A549 (cell line): ENCODE data around the gene COMMD4. TPM values are rescaled to one million over a fixed set of nuclear protein-coding genes. Genes with fewer than 3 reads are reported as not detected.
"Not testable (repeated sequence)": the region's sequence is repeated elsewhere in the genome, so short reads cannot be mapped to it uniquely, and the experiment has no call there.

Experiments used
- ATAC-seq, 2 experiments: fragments of 200-7000 bp in 1 of 2; fragments of >200 bp in 1 of 2; cut with Nextera tagmentation in 1 of 2; cut with Tn5 transposase in 1 of 2; 3 replicates each; pipeline versions ENCODE4 v1.8.0 to v1.9.1; 2018 to 2020; ENCODE audit warnings: mild to moderate bottlenecking in 1 of 2, moderate library complexity in 1 of 2
- CTCF ChIA-PET: fragments of 300-600 bp; sonication (Branson Sonifier 250); formaldehyde crosslinking; extraction: SDS; loops from one replicate; lab custom pipeline; 2021; ENCODE audit warnings: antibody characterized with exemption, inconsistent platforms; lab: Yijun Ruan, JAX
- POLR2A ChIA-PET: fragments of 350-600 bp; formaldehyde crosslinking; extraction: SDS; loops from one replicate; lab custom pipeline; 2021; ENCODE audit warnings: antibody characterized with exemption, inconsistent platforms; lab: Yijun Ruan, JAX
- DNase-seq, 2 experiments: peaks; one replicate each; pipeline versions ENCODE4 v3.0.0 to v3.0.0-alpha.2; 2011 to 2016; ENCODE audit warnings: low read depth in 1 of 2, low spot score in 1 of 2
- FAIRE-seq: peaks from 2 replicates; lab custom pipeline; 2011; peaks lifted over from hg19 to GRCh38; lab: Jason Lieb, UNC
- H3K27ac ChIP-seq, 2 experiments: fragments of >200 bp; sonication (Bioruptor Twin); formaldehyde crosslinking; 3 replicates each; pipeline ENCODE4 v1.5.1; 2016 to 2017
- H3K4me1 ChIP-seq: fragments of >200 bp; sonication (Bioruptor Twin); formaldehyde crosslinking; 3 replicates; pipeline ENCODE4 v1.6.1; 2016
- H3K4me2 ChIP-seq: fragments of >200 bp; sonication (Bioruptor Twin); formaldehyde crosslinking; 3 replicates; pipeline ENCODE4 v1.6.1; 2016
- H3K4me3 ChIP-seq: fragments of >200 bp; sonication (Bioruptor Twin); formaldehyde crosslinking; 3 replicates; pipeline ENCODE4 v1.5.1; 2016
- H3K9me3 ChIP-seq: fragments of >200 bp; sonication (Bioruptor Twin); formaldehyde crosslinking; 3 replicates; pipeline ENCODE4 v1.6.1; 2016
- BCL3 ChIP-seq: fragments of >200 bp; sonication (Bioruptor Twin); formaldehyde crosslinking; IDR thresholded peaks from 3 replicates; pipeline ENCODE4 v1.6.1; 2016
- BHLHE40 ChIP-seq: IDR thresholded peaks from 2 replicates; pipeline ENCODE4 v1.6.1; 2012; ENCODE audit warnings: low read depth, low read length, inconsistent platforms
- CHD4 ChIP-seq: fragments of 200-600 bp; sonication (generic); IDR thresholded peaks from 2 replicates; pipeline ENCODE4 v1.6.1; 2016; ENCODE audit warnings: antibody characterized with exemption, mild to moderate bottlenecking, borderline replicate concordance
- EHMT2 ChIP-seq: fragments of 200-600 bp; sonication (generic); IDR thresholded peaks from 2 replicates; pipeline ENCODE4 v1.6.1; 2016; ENCODE audit warnings: antibody characterized with exemption, low read depth, mild to moderate bottlenecking, moderate library complexity
- ELK1 ChIP-seq: fragments of 150-350 bp; IDR thresholded peaks from 2 replicates; pipeline ENCODE4 v1.6.1; 2014; ENCODE audit warnings: low read depth, mild to moderate bottlenecking, low read length
- GATA3 ChIP-seq: IDR thresholded peaks from 2 replicates; pipeline ENCODE4 v1.6.1; 2012; ENCODE audit warnings: borderline replicate concordance
- HOXB5 ChIP-seq: fragments of 250-450 bp; sonication (Bioruptor Pico); IDR thresholded peaks from 2 replicates; pipeline ENCODE4 v1.5.0; 2020; ENCODE audit warnings: mild to moderate bottlenecking, moderate library complexity
- JUN ChIP-seq, 2 experiments: fragments of >200 bp; sonication (Bioruptor Twin); formaldehyde crosslinking; IDR thresholded peaks; 2 replicates in 1 of 2; 3 replicates in 1 of 2; pipeline ENCODE4 v1.6.1; 2016 to 2017
- KDM1A ChIP-seq: fragments of 200-600 bp; sonication (generic); IDR thresholded peaks from 2 replicates; pipeline ENCODE4 v1.6.1; 2016; ENCODE audit warnings: low read depth, mild to moderate bottlenecking
- MAFK ChIP-seq: fragments of 450-650 bp; IDR thresholded peaks from 2 replicates; pipeline ENCODE4 v1.6.1; 2014; ENCODE audit not compliant: partially characterized antibody
- MAZ ChIP-seq: fragments of 150-350 bp; IDR thresholded peaks from 2 replicates; pipeline ENCODE4 v1.6.1; 2014; ENCODE audit warnings: antibody characterized with exemption, low read depth, low read length, borderline replicate concordance
- NFE2L2 ChIP-seq: fragments of 150-350 bp; conservative IDR thresholded peaks from 2 replicates; pipeline ENCODE4 v1.6.1; 2014; ENCODE audit warnings: low read length
- NR3C1 ChIP-seq: fragments of >200 bp; sonication (Bioruptor Twin); formaldehyde crosslinking; IDR thresholded peaks from 3 replicates; pipeline ENCODE4 v1.6.1; 2017
- POLR2A ChIP-seq: IDR thresholded peaks from 2 replicates; pipeline ENCODE4 v1.6.1; 2012; ENCODE audit warnings: mild to moderate bottlenecking, low read length
- POLR2AphosphoS2 ChIP-seq: conservative IDR thresholded peaks from 2 replicates; pipeline ENCODE4 v1.6.1; 2012; ENCODE audit warnings: low read length, improper control_type of control experiment, inconsistent platforms
- RAD21 ChIP-seq, 2 experiments: fragments of >200 bp in 1 of 2; sonication (Bioruptor Twin) in 1 of 2; formaldehyde crosslinking in 1 of 2; IDR thresholded peaks in 1 of 2; conservative IDR thresholded peaks in 1 of 2; 2 replicates in 1 of 2; 3 replicates in 1 of 2; pipeline ENCODE4 v1.6.1; 2012 to 2018; ENCODE audit warnings: inconsistent platforms in 1 of 2
- RARB ChIP-seq: fragments of 250-450 bp; sonication (Bioruptor Pico); IDR thresholded peaks from 2 replicates; pipeline ENCODE4 v1.8.0; 2021; ENCODE audit warnings: mild to moderate bottlenecking, moderate library complexity
- RNF2 ChIP-seq: fragments of 200-600 bp; sonication (generic); IDR thresholded peaks from 2 replicates; pipeline ENCODE4 v1.6.1; 2016; ENCODE audit warnings: low read depth, mild to moderate bottlenecking, antibody characterized with exemption, moderate library complexity, borderline replicate concordance
- SMC3 ChIP-seq: fragments of >200 bp; sonication (Bioruptor Twin); formaldehyde crosslinking; IDR thresholded peaks from 3 replicates; pipeline ENCODE4 v1.6.1; 2018; ENCODE audit warnings: inconsistent platforms
- SREBF2 ChIP-seq: fragments of 450-650 bp; IDR thresholded peaks from 2 replicates; pipeline ENCODE4 v1.6.1; 2014; ENCODE audit warnings: mild to moderate bottlenecking, moderate library complexity
- TFCP2L1 ChIP-seq: fragments of 250-450 bp; sonication (Bioruptor Pico); IDR thresholded peaks from 2 replicates; pipeline ENCODE4 v1.5.0; 2021; ENCODE audit warnings: mild to moderate bottlenecking
- TP53 ChIP-seq: fragments of 250-450 bp; sonication (Bioruptor Pico); IDR thresholded peaks from 2 replicates; pipeline ENCODE4 v1.5.0; 2021; ENCODE audit warnings: mild to moderate bottlenecking, moderate library complexity
- ZFP36 ChIP-seq: fragments of 450-650 bp; IDR thresholded peaks from 2 replicates; pipeline ENCODE4 v1.6.1; 2014; ENCODE audit warnings: borderline replicate concordance; ENCODE audit not compliant: partially characterized antibody
- ZNF302 ChIP-seq: fragments of 250-450 bp; sonication (Bioruptor Pico); IDR thresholded peaks from 2 replicates; pipeline ENCODE4 v1.9.0; 2021; ENCODE audit warnings: inconsistent platforms, mild to moderate bottlenecking, moderate library complexity
- ZSCAN20 ChIP-seq: fragments of 250-450 bp; sonication (Bioruptor Pico); IDR thresholded peaks from 2 replicates; pipeline ENCODE4 v1.8.0; 2022; ENCODE audit warnings: mild to moderate bottlenecking, moderate library complexity
- WGBS: methylation state at CpG from one replicate; pipeline ENCODE4 v1.1.6; 2017; ENCODE audit errors: missing lambda C conversion rate; 5-methylcytosine and 5-hydroxymethylcytosine counted together
- polyA plus RNA-seq, 4 experiments: library from polyadenylated mRNA; depleted of rRNA in 3 of 4; stranded (reverse); fragments of >200 nt; fragmentation: RNase III in 1 of 4; extraction: RNeasy Plus Mini Kit Qiagen cat#74134 plus additional on column Dnase treatment in 1 of 4; gene quantifications; 2 replicates in 3 of 4; 3 replicates in 1 of 4; pipeline ENCODE4 v1.2.3, GENCODE V29; 2011 to 2017
- TF ChIP-seq, protein P1 (sequence below): IDR thresholded peaks from 2 replicates; pipeline ENCODE4 v1.6.1; 2012
- TF ChIP-seq, protein P2 (sequence below): fragments of >200 bp; sonication (Bioruptor Twin); formaldehyde crosslinking; IDR thresholded peaks from 2 replicates; pipeline ENCODE4 v1.6.1; 2016
- TF ChIP-seq, protein P3 (sequence below): IDR thresholded peaks from 2 replicates; pipeline ENCODE4 v1.6.1; 2012

The COMMD4 gene
- polyA plus RNA-seq, 2 of the 4 experiments (the other 2 are of a cell fraction) = 88.0 to 220 TPM

- ATAC-seq (no peak; a peak in 1 of 6 replicates), DNase-seq (no peak), FAIRE-seq (no peak)
- ChIA-PET CTCF (interaction anchor here (1.1 to 2.2 kb wide), 3 partner anchors 111 to 545 kb away, joined by 4 to 5 read pairs (median 4); no protein-coding TSS in a partner anchor), POLR2A (no interaction called here)
- no peaks in the 10 kb centered on the region for H3K9me3 ChIP-seq
- no peak overlapping the region for H3K4me3 ChIP-seq
- WGBS = 55% methylated on average over 5 of the region's 5 CpGs
- TF ChIP-seq MAZ (no peak), ZSCAN20 (no peak), NFE2L2 (no peak), RAD21 (conservative IDR thresholded peaks at IDR 0.05 in 1 of 2, IDR thresholded peaks at IDR 0.05 in 1 of 2) (no peak), BCL3 (no peak), RNF2 (no peak), HOXB5 (CRISPR knock-in tag) (no peak), JUN (IDR thresholded peaks at IDR 0.05) (no peak), TP53 (CRISPR knock-in tag) (no peak), SMC3 (no peak), POLR2AphosphoS2 (no peak), ELK1 (no peak), KDM1A (no peak), MAFK (no peak), EHMT2 (no peak)
- H3K4me2 ChIP-seq = no peak overlapping the region
- no peak overlapping the region for H3K27ac ChIP-seq
- no peaks in the 10 kb centered on the region for H3K4me1 ChIP-seq
Observed at GRCh38 chr15:75314552-75315290, 21.1 kb upstream of the COMMD4 start.

GRCh38 chr15:75319231-75319897 lies 16.5 kb upstream of the COMMD4 start:
- CTCF ChIA-PET = interaction anchor here (0.9 to 1.5 kb wide), 3 partner anchors 10 to 12 kb away, joined by 3 to 4 read pairs (median 4); no protein-coding TSS in a partner anchor
- DNase-seq, H3K4me3 ChIP-seq, H3K4me2 ChIP-seq, H3K4me1 ChIP-seq, H3K9me3 ChIP-seq, H3K27ac ChIP-seq, ATAC-seq, POLR2A ChIA-PET, FAIRE-seq: not testable (repeated sequence)
- WGBS = 56% methylated on average over 5 of the region's 5 CpGs

DNA sequence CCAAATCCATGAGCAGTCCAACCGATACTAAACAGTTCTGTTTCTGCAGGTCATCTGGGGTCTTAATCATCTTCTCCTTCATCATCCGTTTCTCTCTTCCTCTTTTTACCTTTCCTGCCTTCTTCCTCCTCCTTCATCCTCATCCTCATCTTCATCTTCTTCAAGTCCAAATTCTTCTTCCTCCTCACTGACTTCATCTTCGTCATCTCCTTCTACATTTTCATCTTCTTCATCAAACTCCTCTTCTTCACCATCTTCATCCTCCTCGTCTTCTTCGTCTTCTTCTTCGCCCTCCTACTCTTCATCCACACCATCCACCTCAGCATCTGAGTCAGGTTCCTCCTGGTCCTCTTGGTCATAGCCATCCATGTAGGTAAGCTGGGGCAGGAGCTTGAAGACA lies 14.2 kb upstream of the COMMD4 start:
- ATAC-seq = no peak
- WGBS = 74% methylated on average over 6 of the region's 6 CpGs
- ChIA-PET POLR2A (no interaction called here), CTCF (interaction anchor here (1.4 to 2.2 kb wide), 4 partner anchors 14 to 292 kb away, joined by 3 to 9 read pairs (median 4); no protein-coding TSS in a partner anchor)
- Histone ChIP-seq H3K4me3 (no peak overlapping the region), H3K4me2 (no peak overlapping the region), H3K4me1 (no peaks in the 10 kb centered on the region), H3K9me3 (no peaks in the 10 kb centered on the region), H3K27ac (no peak overlapping the region)
- no peak for FAIRE-seq
- TF ChIP-seq TFCP2L1 = no peak
- TF ChIP-seq ZNF302 = no peak
- no peak for TF ChIP-seq RARB (CRISPR knock-in tag)
- TF ChIP-seq JUN (IDR thresholded peaks at IDR 0.05) = no peak
- TF ChIP-seq GATA3 = no peak
- no peak for TF ChIP-seq MAZ
- TF ChIP-seq, protein P1, sequence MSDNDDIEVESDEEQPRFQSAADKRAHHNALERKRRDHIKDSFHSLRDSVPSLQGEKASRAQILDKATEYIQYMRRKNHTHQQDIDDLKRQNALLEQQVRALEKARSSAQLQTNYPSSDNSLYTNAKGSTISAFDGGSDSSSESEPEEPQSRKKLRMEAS = no peak
- TF ChIP-seq, protein P2, sequence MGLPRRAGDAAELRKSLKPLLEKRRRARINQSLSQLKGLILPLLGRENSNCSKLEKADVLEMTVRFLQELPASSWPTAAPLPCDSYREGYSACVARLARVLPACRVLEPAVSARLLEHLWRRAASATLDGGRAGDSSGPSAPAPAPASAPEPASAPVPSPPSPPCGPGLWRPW = no peak
- no peak for TF ChIP-seq BHLHE40
- TF ChIP-seq CHD4 = no peak
- TF ChIP-seq, protein P3, sequence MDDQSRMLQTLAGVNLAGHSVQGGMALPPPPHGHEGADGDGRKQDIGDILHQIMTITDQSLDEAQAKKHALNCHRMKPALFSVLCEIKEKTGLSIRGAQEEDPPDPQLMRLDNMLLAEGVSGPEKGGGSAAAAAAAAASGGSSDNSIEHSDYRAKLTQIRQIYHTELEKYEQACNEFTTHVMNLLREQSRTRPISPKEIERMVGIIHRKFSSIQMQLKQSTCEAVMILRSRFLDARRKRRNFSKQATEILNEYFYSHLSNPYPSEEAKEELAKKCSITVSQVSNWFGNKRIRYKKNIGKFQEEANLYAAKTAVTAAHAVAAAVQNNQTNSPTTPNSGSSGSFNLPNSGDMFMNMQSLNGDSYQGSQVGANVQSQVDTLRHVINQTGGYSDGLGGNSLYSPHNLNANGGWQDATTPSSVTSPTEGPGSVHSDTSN = no peak
- TF ChIP-seq SREBF2 = no peak
- no peak for TF ChIP-seq ZFP36
- no peak for TF ChIP-seq NR3C1
- TF ChIP-seq POLR2A = no peak
- TF ChIP-seq KDM1A = no peak
- TF ChIP-seq NFE2L2 = no peak
- TF ChIP-seq TP53 (CRISPR knock-in tag) = no peak
- TF ChIP-seq ELK1 = no peak
- DNase-seq = no peak
